HepG2 (cell line): ENCODE measurements around the gene TM4SF1. TPM values are rescaled to one million over a fixed set of nuclear protein-coding genes. Genes with fewer than 3 reads are reported as not detected.

Experiments
- ATAC-seq: fragments of 200-7000 bp; cut with Tn5 transposase; 3 replicates; pipeline ENCODE4 v1.9.1; 2020; ENCODE audit warnings: mild to moderate bottlenecking, moderate library complexity
- BruUV-seq: library from RNA; stranded (reverse); fragments of 400-500 nt; replicated peaks from 2 replicates; lab custom pipeline; 2021; lab: Mats Ljungman, UMichigan
- CTCF ChIA-PET: fragments of 300-600 bp; formaldehyde crosslinking; extraction: SDS; loops from one replicate; lab custom pipeline; 2021; ENCODE audit warnings: low total read pairs, inconsistent platforms, low intra/inter-chr PET ratio; lab: Yijun Ruan, JAX
- POLR2A ChIA-PET: fragments of 350-600 bp; sonication (Branson Sonifier 250); formaldehyde crosslinking; loops from one replicate; lab custom pipeline; 2020; ENCODE audit warnings: antibody characterized with exemption, inconsistent platforms; lab: Yijun Ruan, JAX
- DNase-seq: peaks from one replicate; pipeline ENCODE4 v3.0.0-alpha.2; 2015; ENCODE audit warnings: low spot score
- FAIRE-seq: peaks from 3 replicates; lab custom pipeline; 2011; peaks lifted over from hg19 to GRCh38; lab: Jason Lieb, UNC
- H2AFZ ChIP-seq: one replicate; pipeline ENCODE4 v1.6.1; 2011; ENCODE audit warnings: low read length, inconsistent platforms
- H3K27ac ChIP-seq: fragments of 300-600 bp; 3 replicates; pipeline ENCODE4 v1.8.0; 2011; ENCODE audit warnings: mixed run types, mild to moderate bottlenecking, mixed read lengths, low read length, inconsistent platforms; ENCODE audit not compliant: insufficient read depth; ENCODE audit errors: extremely low read length
- H3K27me3 ChIP-seq, 2 experiments: fragments of 200-600 bp in 1 of 2; 2 replicates in 1 of 2; 3 replicates in 1 of 2; pipeline versions ENCODE4 v1.6.0 to v1.8.0; 2011; ENCODE audit warnings: low read length in 2 of 2, mild to moderate bottlenecking in 2 of 2, moderate library complexity in 2 of 2, inconsistent platforms in 1 of 2; ENCODE audit not compliant: insufficient read depth in 2 of 2, control insufficient read depth in 1 of 2
- H3K36me3 ChIP-seq, 2 experiments: fragments of 200-600 bp in 1 of 2; replicated peaks in 1 of 2; 2 replicates in 1 of 2; 3 replicates in 1 of 2; pipeline versions ENCODE4 v1.5.1 to v1.8.0; 2011; ENCODE audit warnings: low read length in 2 of 2, inconsistent platforms in 1 of 2; ENCODE audit not compliant: insufficient read depth in 2 of 2, control insufficient read depth in 1 of 2
- H3K4me1 ChIP-seq: 2 replicates; pipeline ENCODE4 v1.5.1; 2012; ENCODE audit warnings: low read length, inconsistent platforms; ENCODE audit not compliant: insufficient read depth
- H3K4me2 ChIP-seq: 2 replicates; pipeline ENCODE4 v1.6.0; 2011; ENCODE audit warnings: low read depth, low read length, inconsistent platforms
- H3K4me3 ChIP-seq, 3 experiments: fragments of 200-600 bp in 1 of 3; sonication (generic), shearing (Covaris generic) in 1 of 3; replicated peaks in 1 of 3; 2 replicates each; pipeline ENCODE4 v1.5.1; 2011 to 2016; ENCODE audit warnings: low read length in 3 of 3, inconsistent platforms in 2 of 3, low read depth in 2 of 3, mild to moderate bottlenecking in 2 of 3, control low read depth in 1 of 3, mixed read lengths in 1 of 3; ENCODE audit not compliant: insufficient read depth in 1 of 3
- H3K79me2 ChIP-seq: one replicate; pipeline ENCODE4 v1.6.1; 2011; ENCODE audit warnings: low read length, inconsistent platforms; ENCODE audit not compliant: insufficient read depth
- H3K9ac ChIP-seq: 2 replicates; pipeline ENCODE4 v1.6.0; 2011; ENCODE audit warnings: mild to moderate bottlenecking, low read depth, low read length, inconsistent platforms; ENCODE audit not compliant: insufficient read depth
- H3K9me3 ChIP-seq: 2 replicates; pipeline ENCODE4 v1.5.1; 2012; ENCODE audit warnings: mild to moderate bottlenecking, low read length
- H4K20me1 ChIP-seq: 2 replicates; pipeline ENCODE4 v1.6.0; 2011; ENCODE audit warnings: inconsistent platforms, mild to moderate bottlenecking, low read length, moderate library complexity; ENCODE audit not compliant: insufficient read depth
- ASH2L ChIP-seq: fragments of 300-600, 200-600 bp; sonication (generic); IDR thresholded peaks from 2 replicates; pipeline ENCODE4 v1.7.0; 2017; ENCODE audit warnings: low read depth, mild to moderate bottlenecking, moderate library complexity, mixed read lengths, low read length; ENCODE audit not compliant: insufficient read length
- CBX2 ChIP-seq, 2 experiments: fragments of 200-600 bp in 1 of 2; sonication (generic); formaldehyde crosslinking in 1 of 2; IDR thresholded peaks; 2 replicates each; pipeline versions ENCODE4 v1.7.0 to v1.8.1; 2018 to 2022; ENCODE audit warnings: low read depth in 2 of 2, low read length in 1 of 2, mild to moderate bottlenecking in 1 of 2, missing genetic modification reagents in 1 of 2
- ELF3 ChIP-seq: IDR thresholded peaks from 2 replicates; pipeline ENCODE4 v1.6.1; 2016; ENCODE audit warnings: missing genetic modification reagents, missing compliant biosample characterization
- HOXA5 ChIP-seq: sonication (generic); formaldehyde crosslinking; IDR thresholded peaks from 2 replicates; pipeline ENCODE4 v1.4.0; 2020; ENCODE audit warnings: missing genetic modification reagents
- SETDB1 ChIP-seq: sonication (generic); formaldehyde crosslinking; IDR thresholded peaks from 2 replicates; pipeline ENCODE4 v1.5.1; 2020; ENCODE audit warnings: missing genetic modification reagents, mild to moderate bottlenecking, borderline replicate concordance
- SIX4 ChIP-seq: sonication (generic); formaldehyde crosslinking; IDR thresholded peaks from 2 replicates; pipeline ENCODE4 v1.4.0; 2020; ENCODE audit warnings: missing genetic modification reagents
- WIZ ChIP-seq: sonication (generic); formaldehyde crosslinking; IDR thresholded peaks from 2 replicates; pipeline ENCODE4 v1.5.1; 2020; ENCODE audit warnings: mild to moderate bottlenecking, missing genetic modification reagents
- XRCC5 ChIP-seq: fragments of 200-400 bp; formaldehyde crosslinking; optimal IDR thresholded peaks from 2 replicates; pipeline ENCODE3; 2017; ENCODE audit warnings: mild to moderate bottlenecking, low read length
- ZNF333 ChIP-seq: sonication (generic); formaldehyde crosslinking; IDR thresholded peaks from 2 replicates; pipeline ENCODE4 v1.4.0; 2020; ENCODE audit warnings: mild to moderate bottlenecking, missing genetic modification reagents, borderline replicate concordance
- ZNF766 ChIP-seq: sonication (generic); formaldehyde crosslinking; IDR thresholded peaks from 2 replicates; pipeline ENCODE4 v1.5.0; 2020; ENCODE audit warnings: missing genetic modification reagents, borderline replicate concordance
- WGBS: methylation state at CpG from one replicate; pipeline ENCODE4 v1.1.6; 2017; ENCODE audit warnings: low lambda C conversion rate; 5-methylcytosine and 5-hydroxymethylcytosine counted together
- in situ Hi-C: cut with HindIII; loops from 2 replicates; pipeline ENCODE4 v1.10.0; 2017; ENCODE audit warnings: low pct_unique_long_range_greater_than_20kb; ENCODE audit not compliant: extremely low pct_ligation_motif_present
- intact Hi-C: fragments of 100-400 bp; cut with micrococcal nuclease; formaldehyde crosslinking; loops from one replicate; pipeline ENCODE4 v1.10.0; 2022; ENCODE audit not compliant: unreplicated experiment
- polyA plus RNA-seq, 8 experiments: library from polyadenylated mRNA; depleted of rRNA in 3 of 8; stranded (reverse) in 7 of 8; unstranded in 1 of 8; fragments of >200 nt; fragmentation: Illumina TruSeq in 4 of 8; extraction: Trizol in 4 of 8; gene quantifications; 2 replicates each; pipeline versions ENCODE4 v1.2.1 to v1.2.3, GENCODE V29; 2011 to 2016; ENCODE audit warnings: low read depth in 4 of 8, missing spikeins in 1 of 8, mixed read lengths in 1 of 8; ENCODE audit not compliant: insufficient read depth in 1 of 8
- total RNA-seq, 5 experiments: library from RNA; depleted of rRNA; stranded (reverse); fragments of >200 nt; fragmentation: Illumina TruSeq; extraction: Trizol; gene quantifications; 2 replicates each; pipeline ENCODE4 v1.2.3, GENCODE V29; 2016; ENCODE audit warnings: low read depth in 1 of 5
- TF ChIP-seq, protein P1 (sequence below): sonication (generic); formaldehyde crosslinking; IDR thresholded peaks from 2 replicates; pipeline ENCODE4 v1.8.0; 2022; ENCODE audit warnings: missing genetic modification reagents, mild to moderate bottlenecking, inconsistent platforms, borderline replicate concordance
- TF ChIP-seq, protein P2 (sequence below): sonication (generic); formaldehyde crosslinking; IDR thresholded peaks from 2 replicates; pipeline ENCODE4 v1.9.0; 2021; ENCODE audit warnings: missing genetic modification reagents, borderline replicate concordance
- TF ChIP-seq, protein P3 (sequence below): sonication (generic); formaldehyde crosslinking; IDR thresholded peaks from 2 replicates; pipeline ENCODE4 v1.5.1; 2020; ENCODE audit warnings: missing genetic modification reagents, mild to moderate bottlenecking, borderline replicate concordance
- TF ChIP-seq, protein P4 (sequence below): sonication (generic); formaldehyde crosslinking; IDR thresholded peaks from 2 replicates; pipeline ENCODE4 v1.5.0; 2020; ENCODE audit warnings: mild to moderate bottlenecking, missing genetic modification reagents, moderate library complexity

Gene TM4SF1
- total and polyA plus RNA-seq, 2 of the 13 experiments (the other 11 are each of a cell fraction or from before 2014, with no cell fraction given), result 431 to 1,359 TPM

DNA sequence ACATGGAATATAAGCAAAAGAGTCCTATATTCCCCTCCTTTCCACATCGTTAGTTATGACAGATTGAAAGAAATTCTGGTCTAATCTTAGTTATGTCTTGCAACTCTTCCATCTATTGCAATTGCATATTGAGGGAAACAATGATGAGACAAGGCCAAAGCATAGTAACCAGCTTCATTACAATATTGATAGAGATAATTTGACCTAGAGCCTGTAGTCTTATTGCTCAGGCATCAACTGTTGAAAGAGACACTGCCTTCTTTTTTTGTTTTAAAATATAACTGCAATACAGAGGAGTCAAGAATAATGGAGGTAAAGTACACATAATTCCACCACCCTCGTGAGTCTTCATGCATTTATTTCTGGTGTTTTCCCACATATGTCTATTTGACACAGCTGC is 46.1 kb downstream of the TM4SF1 start (continued):
- no peak for TF ChIP-seq ZNF333 (CRISPR knock-in tag)
- TF ChIP-seq, protein P1, sequence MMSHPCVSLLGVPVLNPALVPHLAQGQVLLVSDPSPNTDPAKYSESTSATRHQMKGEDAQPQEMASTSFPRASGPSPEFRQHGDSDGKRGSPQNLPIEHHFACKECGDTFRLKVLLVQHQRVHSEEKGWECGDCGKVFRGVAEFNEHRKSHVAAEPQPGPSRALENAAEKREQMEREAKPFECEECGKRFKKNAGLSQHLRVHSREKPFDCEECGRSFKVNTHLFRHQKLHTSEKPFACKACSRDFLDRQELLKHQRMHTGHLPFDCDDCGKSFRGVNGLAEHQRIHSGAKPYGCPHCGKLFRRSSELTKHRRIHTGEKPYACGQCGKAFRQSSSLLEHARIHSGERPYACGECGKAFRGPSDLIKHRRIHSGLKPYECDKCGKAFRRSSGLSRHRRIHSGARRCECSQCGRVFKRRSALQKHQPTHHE (CRISPR knock-in tag), result no peak
- TF ChIP-seq CBX2 (IDR thresholded peaks at IDR 0.05; ENCODE audit: low read depth, low read length), result no peak
- no peak for TF ChIP-seq CBX2 (CRISPR knock-in tag; IDR thresholded peaks at IDR 0.05; ENCODE audit: low read depth)

DNA sequence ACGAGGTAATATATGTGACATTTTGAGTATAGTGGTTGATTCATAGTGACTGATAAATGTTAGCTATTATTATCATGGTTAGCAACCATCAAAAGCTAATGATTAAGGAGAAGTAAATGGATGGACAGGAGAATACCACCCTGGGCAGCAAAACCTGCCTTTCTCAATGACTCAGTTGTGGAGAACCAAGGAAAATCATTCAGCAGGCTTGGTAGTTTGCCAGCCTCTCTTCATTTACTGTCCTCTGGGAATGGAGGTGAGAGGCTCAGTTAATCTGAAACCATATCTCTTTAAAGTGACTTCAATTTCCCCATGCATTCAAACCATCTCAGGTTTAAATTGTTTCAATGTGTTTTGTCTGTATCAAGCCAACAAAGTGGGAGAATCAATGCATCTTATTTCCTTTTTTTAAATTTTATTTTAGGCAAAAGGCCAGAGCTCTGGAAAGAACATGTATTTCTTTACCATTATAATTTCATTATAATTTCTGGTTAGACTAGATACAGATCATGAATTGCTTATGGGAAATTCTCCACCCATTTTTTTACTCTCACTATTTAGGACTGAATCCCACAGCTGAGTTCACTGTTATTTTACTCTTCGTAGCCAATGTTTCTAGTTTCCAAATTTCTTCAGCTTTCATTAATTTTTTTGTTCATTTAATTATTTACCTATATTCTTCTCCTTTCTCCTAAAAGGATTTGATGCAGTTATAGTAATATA is 46.7 kb downstream of the TM4SF1 start:
- H3K4me3 ChIP-seq, result no peak overlapping the region
- H3K79me2 ChIP-seq, result no peaks in the 10 kb centered on the region
- H3K36me3 ChIP-seq, result no peaks in the 10 kb centered on the region
- H2AFZ ChIP-seq, result no peak overlapping the region
- ATAC-seq (no peak), DNase-seq (no peak), FAIRE-seq (no peak)
- no peaks in the 10 kb centered on the region for H3K27me3 ChIP-seq
- no peak overlapping the region for H3K27ac ChIP-seq
- no peak overlapping the region for H3K9ac ChIP-seq
- BruUV-seq, result no TSS peak
- POLR2A ChIA-PET, result no interaction called here
- H4K20me1 ChIP-seq, result no peaks in the 10 kb centered on the region
- CTCF ChIA-PET, result no interaction called here
- H3K4me1 ChIP-seq, result peaks cover 12% of the 10 kb centered on the region
- no peaks in the 10 kb centered on the region for H3K9me3 ChIP-seq
- in situ Hi-C loops (no loop called here), intact Hi-C loops (loop anchor here (5.0 kb wide), 1 partner anchor 373 kb away; no protein-coding TSS in a partner anchor)
- H3K4me2 ChIP-seq, result no peak overlapping the region
- 95% methylated on average over 2 of the region's 2 CpGs for WGBS
- no peak for TF ChIP-seq SIX4 (CRISPR knock-in tag)
- no peak for TF ChIP-seq XRCC5
- no peak for TF ChIP-seq ASH2L
- TF ChIP-seq, protein P2, sequence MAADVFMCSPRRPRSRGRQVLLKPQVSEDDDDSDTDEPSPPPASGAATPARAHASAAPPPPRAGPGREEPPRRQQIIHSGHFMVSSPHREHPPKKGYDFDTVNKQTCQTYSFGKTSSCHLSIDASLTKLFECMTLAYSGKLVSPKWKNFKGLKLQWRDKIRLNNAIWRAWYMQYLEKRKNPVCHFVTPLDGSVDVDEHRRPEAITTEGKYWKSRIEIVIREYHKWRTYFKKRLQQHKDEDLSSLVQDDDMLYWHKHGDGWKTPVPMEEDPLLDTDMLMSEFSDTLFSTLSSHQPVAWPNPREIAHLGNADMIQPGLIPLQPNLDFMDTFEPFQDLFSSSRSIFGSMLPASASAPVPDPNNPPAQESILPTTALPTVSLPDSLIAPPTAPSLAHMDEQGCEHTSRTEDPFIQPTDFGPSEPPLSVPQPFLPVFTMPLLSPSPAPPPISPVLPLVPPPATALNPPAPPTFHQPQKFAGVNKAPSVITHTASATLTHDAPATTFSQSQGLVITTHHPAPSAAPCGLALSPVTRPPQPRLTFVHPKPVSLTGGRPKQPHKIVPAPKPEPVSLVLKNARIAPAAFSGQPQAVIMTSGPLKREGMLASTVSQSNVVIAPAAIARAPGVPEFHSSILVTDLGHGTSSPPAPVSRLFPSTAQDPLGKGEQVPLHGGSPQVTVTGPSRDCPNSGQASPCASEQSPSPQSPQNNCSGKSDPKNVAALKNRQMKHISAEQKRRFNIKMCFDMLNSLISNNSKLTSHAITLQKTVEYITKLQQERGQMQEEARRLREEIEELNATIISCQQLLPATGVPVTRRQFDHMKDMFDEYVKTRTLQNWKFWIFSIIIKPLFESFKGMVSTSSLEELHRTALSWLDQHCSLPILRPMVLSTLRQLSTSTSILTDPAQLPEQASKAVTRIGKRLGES, result no peak
- TF ChIP-seq, protein P3, sequence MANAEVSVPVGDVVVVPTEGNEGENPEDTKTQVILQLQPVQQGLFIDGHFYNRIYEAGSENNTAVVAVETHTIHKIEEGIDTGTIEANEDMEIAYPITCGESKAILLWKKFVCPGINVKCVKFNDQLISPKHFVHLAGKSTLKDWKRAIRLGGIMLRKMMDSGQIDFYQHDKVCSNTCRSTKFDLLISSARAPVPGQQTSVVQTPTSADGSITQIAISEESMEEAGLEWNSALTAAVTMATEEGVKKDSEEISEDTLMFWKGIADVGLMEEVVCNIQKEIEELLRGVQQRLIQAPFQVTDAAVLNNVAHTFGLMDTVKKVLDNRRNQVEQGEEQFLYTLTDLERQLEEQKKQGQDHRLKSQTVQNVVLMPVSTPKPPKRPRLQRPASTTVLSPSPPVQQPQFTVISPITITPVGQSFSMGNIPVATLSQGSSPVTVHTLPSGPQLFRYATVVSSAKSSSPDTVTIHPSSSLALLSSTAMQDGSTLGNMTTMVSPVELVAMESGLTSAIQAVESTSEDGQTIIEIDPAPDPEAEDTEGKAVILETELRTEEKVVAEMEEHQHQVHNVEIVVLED (CRISPR knock-in tag), result no peak
- no peak for TF ChIP-seq SETDB1 (CRISPR knock-in tag)
- no peak for TF ChIP-seq ELF3 (CRISPR knock-in tag)
- TF ChIP-seq WIZ, result no peak
- no peak for TF ChIP-seq HOXA5 (CRISPR knock-in tag)
- TF ChIP-seq ZNF766 (CRISPR knock-in tag), result no peak
- TF ChIP-seq, protein P4, sequence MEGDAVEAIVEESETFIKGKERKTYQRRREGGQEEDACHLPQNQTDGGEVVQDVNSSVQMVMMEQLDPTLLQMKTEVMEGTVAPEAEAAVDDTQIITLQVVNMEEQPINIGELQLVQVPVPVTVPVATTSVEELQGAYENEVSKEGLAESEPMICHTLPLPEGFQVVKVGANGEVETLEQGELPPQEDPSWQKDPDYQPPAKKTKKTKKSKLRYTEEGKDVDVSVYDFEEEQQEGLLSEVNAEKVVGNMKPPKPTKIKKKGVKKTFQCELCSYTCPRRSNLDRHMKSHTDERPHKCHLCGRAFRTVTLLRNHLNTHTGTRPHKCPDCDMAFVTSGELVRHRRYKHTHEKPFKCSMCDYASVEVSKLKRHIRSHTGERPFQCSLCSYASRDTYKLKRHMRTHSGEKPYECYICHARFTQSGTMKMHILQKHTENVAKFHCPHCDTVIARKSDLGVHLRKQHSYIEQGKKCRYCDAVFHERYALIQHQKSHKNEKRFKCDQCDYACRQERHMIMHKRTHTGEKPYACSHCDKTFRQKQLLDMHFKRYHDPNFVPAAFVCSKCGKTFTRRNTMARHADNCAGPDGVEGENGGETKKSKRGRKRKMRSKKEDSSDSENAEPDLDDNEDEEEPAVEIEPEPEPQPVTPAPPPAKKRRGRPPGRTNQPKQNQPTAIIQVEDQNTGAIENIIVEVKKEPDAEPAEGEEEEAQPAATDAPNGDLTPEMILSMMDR (CRISPR knock-in tag), result no peak
